ENCODE data around the gene CUL3.

DNA sequence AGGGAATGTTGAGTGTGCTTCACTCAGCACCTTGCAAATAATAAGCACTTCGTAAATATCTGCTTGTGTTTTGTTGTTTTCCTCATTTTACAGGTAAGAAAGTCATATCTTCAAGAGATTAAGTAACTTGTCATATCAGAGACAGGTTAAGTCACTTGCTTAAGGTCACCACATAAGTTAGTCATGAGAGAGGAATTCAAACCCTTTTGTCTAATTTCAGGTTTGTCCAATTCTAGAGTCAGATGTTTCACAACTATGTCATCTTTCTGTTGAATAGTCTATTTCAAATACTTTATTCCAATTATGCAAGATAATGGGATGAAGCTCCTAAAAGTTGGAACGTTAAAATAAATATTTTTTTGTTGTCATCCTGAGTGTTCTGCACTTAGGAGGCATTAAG lies 13.5 kb upstream of the CUL3 start:
- TF ChIP-seq GABPA (IDR thresholded peaks at IDR 0.05; ENCODE audit: borderline replicate concordance, insufficient read depth, low read length), result no peak
- TF ChIP-seq CTCF (IDR thresholded peaks at IDR 0.05; ENCODE audit: control extremely low read depth in 1 of 3, insufficient read depth in 1 of 3, low read depth in 1 of 3, low read length in 3 of 3), result no peak
- TF ChIP-seq HDAC2 (IDR thresholded peaks at IDR 0.05; ENCODE audit: borderline replicate concordance in 1 of 2, low read depth in 2 of 2, low read length in 2 of 2), result no peak
- TF ChIP-seq, protein P1, sequence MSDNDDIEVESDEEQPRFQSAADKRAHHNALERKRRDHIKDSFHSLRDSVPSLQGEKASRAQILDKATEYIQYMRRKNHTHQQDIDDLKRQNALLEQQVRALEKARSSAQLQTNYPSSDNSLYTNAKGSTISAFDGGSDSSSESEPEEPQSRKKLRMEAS (IDR thresholded peaks at IDR 0.05), result no peak
- no peak for TF ChIP-seq CREB1 (IDR thresholded peaks at IDR 0.05)
- no peak for TF ChIP-seq POLR2A (IDR thresholded peaks at IDR 0.05; ENCODE audit: control extremely low read depth in 1 of 2, low read depth in 2 of 2, low read length in 2 of 2)

Data from H1 (cell line).